Cortex of kidney (tissue), 1 donor: ENCODE measurements around the gene LZTS3.
"Not testable (repeated sequence)": the region's sequence is repeated elsewhere in the genome, so short reads cannot be mapped to it uniquely, and the experiment has no call there.

Experiments used
- DNase-seq: peaks from one replicate; lab custom pipeline; 2025; lab: John Stamatoyannopoulos, UW

The LZTS3 gene

DNA sequence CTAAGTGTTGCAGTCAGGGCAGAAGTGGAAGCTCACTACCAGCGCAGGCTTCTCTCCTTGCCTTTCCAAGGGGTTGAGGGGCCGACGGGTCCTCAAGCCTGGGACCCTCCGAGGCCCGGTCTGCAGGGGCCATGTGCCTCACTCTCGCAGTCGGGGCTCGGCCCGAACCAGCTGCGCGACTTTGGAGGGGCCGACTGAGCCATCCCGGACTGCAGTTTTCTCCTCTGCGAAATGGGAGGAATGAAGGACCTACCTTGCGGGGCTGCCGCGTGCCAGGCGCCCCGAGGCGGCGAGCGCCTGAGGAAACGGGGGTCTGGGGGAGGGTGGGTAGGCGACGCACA, 5.6 kb downstream of the LZTS3 start:
- no peak for DNase-seq

GRCh38 chr20:3166913-3167342, 6.4 kb downstream of the LZTS3 start:
- DNase-seq: no peak

DNA sequence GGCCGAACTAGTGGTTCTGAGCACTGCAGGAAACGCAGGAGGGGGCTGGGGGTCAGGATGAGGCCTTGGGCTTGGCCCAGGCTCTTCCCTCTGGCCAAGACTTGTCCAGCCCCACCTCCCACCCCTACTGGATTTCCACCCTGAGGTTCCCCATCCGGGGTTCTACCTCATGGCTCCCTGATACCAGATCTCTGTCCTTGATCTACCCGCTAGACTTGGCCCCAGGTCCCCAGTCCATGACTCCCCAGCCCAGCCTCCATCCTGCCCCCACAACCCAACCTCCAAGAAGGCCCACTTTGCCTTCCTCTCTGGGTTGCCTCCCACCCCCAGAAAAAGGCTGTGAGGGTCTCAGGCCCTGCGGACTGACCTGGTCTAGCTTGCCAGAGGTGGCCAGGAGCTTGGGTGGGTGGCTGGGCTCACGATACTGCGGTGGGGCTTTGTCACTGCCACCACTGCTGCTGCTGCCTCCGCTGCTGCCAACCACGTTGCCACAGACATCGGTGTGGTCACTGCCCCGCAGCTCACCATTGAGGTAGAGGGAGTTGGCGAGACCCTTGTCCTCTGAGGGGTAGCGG, 6.9 kb downstream of the LZTS3 start:
- no peak for DNase-seq

DNA sequence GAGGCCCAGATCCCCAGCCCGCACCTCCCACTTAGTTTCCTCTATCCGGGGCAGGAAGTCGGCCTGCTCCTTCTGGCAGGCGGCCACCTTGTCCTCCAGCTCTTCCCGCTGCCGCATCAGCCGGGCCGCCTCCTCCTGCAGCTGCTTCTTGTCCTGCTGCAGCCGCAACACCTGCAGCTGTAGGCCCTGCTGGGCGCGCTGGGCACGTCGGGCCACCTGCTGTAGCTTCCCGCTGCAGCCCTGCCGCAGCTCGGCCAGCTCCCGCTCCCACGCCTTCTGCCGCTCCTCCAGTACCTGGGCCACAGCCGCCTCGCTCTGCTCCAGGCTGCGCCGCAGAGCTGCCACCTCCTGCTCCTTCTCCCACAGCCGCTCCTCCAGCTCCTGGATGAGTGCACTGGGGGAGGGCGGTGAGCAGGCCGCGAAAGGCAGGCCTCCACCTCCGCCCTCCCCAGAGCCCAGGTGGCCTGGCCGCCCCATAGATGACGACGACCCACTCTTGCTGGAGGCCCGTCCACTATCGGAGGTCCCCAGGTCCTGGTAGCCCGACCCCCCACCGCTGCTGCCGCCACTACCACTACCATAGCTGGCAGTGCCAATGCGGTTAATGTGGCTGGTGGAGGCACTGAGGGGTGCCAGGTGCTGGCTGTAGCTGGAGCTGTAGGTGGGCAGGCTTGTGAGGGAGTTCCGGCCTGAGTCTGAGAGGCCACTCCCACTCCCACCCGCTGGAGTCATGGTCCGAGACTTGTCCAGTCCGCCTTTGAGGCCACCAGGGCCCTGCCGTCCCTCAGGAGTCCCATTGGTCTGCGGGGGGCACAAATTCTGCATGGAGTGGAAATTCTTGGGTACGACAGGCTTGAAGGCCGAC, 7.6 kb downstream of the LZTS3 start:
- no peak for DNase-seq

DNA sequence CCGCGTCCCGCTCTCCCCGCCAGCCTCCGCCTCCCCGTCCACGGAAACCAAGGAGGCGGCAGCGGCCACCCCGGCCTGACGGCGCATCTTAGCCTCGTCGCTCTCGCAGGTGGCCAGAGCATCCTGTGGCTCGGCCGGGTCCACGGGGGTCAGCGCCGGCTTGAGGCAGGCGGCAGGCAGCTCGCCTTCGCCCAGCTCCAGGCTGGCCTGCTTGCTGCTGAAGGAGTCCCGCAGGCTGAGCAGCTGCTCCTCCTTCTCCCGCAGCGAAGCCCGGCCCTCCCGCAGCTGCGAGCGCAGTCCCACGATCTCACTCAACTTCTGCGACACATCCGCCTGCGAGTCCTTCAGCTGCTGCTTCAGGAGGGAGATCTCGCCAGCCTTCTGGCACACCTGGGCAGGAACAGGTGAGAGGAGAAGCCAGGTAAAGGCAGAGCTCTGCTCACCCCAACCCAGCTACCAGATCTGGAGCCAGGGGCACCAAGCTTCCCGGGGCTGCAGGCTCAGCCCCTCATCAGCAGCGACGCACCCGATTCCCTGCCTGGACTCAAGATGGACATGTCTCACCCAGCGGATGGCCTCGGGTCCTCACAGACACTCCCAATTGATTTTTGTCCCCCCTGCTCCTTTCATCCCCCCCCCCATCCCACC, 8.5 kb downstream of the LZTS3 start:
- no peak for DNase-seq

- DNase-seq: no peak
Observed at GRCh38 chr20:3164043-3164762, 9.1 kb downstream of the LZTS3 start.

GRCh38 chr20:3163099-3164042, 10.0 kb downstream of the LZTS3 start:
- no peak for DNase-seq

DNA sequence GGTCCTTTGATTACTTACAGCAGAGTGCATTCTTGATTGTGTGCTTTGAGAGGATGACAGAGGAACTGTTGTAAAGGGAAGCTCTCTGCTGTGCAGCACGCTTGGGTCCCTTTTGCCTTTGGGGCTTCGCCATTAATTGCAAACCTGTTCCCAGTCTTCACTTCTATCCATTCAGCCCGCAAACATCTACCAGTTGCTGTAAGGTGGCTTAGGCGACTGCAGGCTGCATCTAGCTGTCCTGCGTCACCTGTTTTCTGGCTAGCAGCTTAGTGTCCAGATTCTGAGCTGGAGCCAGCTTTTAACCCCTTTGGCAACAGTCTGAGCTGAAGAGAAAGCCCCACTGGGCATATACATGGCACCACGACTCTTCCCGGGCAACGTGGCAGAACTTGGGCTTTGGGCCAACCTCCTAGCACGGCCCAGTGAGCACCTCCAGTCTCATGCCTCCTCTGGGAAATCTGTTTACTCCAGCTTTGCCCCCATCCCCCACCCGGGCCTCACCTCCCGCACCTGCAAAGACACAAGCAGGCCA, 11.2 kb downstream of the LZTS3 start:
- DNase-seq: no peak

- no peak for DNase-seq
Observed at GRCh38 chr20:3161316-3162079, 11.9 kb downstream of the LZTS3 start.

DNA sequence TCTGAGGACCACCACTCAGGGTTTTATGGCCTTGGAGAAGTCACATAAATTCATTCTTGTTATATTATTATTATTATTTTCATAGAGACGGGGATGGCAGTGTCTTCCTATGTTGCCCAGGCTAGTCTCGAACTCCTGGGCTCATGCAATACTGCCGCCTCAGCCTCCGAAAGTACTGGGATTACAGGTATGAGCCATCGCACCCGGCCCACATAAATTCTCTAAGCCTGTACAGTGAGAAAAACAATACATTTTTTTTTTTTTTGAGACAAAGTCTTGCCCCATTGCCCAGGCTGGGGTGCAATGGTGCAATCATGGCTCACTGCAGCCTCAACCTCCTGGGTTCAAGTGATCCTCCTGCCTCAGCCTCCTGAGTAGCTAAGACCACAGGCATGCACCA, 12.9 kb downstream of the LZTS3 start:
- no peak for DNase-seq

DNA sequence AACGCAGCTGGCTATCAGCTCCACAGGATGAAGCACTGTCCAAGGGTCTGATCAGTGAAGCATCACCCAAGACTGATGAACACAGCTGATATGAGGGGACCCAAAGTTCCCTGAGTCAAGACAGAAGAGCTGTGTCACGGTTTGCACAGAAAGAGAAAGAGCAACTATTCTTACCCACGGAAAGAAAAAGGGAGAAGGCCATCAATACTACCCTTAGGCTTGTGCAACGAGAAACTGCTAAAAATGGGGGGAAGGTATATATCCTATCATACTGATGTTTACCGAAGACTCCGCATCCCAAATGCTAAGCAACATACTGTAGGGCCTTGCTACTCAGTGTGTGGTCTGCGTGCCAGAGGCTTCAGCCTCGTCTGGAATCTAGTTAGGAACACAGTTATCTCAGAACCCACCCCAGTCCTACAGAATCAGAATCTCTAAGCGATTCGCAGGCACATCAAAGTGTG, 14.3 kb downstream of the LZTS3 start:
- no peak for DNase-seq

- DNase-seq: no peak
Observed at GRCh38 chr20:3157817-3158216, 15.5 kb downstream of the LZTS3 start.

DNA sequence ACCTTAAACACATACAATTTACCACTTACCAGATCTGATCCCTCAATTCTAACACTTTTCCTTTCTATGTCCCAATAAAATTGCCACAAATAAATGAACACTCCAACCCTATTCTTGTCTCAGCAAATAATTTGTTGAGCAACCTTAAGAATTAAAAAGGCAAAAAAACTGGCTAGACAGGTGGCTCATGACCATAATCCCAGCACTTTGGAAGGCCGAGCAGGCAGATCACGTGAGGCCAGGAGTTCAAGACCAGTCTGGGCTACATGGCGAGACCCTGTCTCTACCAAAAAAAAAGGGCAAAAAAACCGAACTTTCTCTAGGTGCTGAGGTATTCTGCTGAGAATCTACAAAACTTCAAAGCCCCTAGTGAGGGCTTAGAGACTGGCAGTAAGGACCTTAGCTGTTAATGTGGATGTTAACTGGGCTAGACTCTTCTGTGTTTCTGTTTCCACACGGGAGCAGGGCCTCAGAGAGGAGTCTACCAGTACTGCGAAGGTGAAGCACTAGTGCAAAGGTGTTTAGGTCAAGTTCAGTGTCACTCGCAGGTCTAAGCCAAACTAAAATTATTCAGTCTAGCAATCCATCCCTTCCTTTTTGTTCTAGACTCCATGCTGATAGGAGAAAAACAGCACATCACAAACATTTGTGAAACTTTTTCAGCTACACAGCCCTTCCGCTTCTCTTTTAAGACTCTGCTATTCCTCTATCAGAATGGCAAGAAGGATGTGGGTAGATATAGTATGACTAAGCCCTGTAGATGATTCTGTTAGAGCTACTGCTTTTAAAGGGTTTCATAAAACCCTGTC, 16.3 kb downstream of the LZTS3 start:
- no peak for DNase-seq

GRCh38 chr20:3152057-3152644, 21.2 kb downstream of the LZTS3 start:
- not testable (repeated sequence) for DNase-seq

DNA sequence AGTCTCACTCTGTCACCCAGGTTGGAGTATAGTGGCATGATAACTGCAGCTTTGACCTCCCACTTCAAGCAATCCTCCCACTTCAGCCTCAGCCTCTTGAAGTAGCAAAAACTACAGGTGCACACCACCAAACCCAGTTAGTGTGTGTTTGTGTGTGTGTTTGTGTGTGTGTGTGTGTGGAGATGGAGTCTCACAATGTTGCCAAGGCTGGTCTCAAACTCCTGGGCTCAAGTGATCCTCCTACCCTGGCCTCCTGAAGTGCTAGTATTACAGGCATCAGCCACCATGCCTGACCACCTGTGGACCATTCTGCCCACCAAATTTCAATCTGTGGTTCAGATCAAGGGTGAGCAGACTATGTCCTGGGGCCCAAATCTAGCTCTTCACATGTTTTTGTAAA, 22.4 kb downstream of the LZTS3 start:
- DNase-seq: no peak

DNA sequence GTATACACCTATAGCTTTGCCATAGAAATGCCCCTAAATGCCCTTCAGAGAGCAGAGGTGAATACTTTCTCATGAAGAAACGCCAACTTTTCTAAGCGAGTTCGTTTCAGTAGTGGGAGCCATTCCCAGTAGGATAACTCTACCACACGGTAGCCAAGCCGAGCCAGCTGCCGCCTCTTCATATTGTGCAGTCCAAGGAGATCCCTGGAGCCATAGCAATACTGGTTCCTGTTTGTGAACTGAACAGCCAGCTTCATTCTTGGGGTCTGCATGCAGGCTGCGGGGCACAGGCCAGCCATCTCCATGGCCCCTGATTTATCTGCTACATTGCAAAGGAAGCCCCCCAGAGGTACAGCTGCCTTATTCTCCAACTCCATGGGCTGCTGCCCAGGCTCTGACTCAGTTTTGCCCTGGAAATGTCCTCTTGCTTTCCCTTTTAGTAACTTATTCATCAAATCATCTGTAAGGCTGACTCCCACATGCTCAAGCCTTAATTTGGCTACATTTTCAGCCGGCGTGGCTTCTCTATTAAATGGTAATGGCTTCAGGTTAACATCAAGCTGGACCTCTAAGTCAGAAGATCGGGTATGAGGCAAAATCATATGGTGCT, 26.5 kb downstream of the LZTS3 start:
- DNase-seq: no peak

DNA sequence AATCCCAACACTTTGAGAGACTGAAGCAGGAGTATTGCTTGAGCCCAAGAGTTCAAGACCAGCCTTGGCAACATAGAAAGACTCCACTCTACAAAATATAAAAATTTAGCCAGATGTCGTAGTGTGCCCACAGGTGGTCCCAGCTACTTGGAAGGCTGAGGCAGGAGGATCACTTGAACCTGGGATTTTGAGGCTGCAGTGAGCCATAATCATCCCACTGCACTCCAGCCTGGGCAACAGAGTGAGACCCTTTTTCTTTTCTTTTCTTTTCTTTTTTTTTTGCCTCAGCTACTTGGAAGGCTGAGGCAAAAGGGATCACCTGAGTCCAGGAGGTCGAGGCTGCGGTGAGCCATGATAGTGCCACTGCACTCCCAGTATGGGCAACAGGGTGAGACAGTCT, 31.6 kb downstream of the LZTS3 start:
- DNase-seq: no peak

- no peak for DNase-seq
Observed at GRCh38 chr20:3137492-3137891, 35.9 kb downstream of the LZTS3 start.
